SJSA1 (cell line): ENCODE results near the gene SCAMP2. TPM values are rescaled to one million over a fixed set of nuclear protein-coding genes. Genes with fewer than 3 reads are reported as not detected.

Source experiments
- DNase-seq, 2 experiments: peaks; one replicate each; pipeline ENCODE4 v3.0.0-alpha.2; 2015 to 2020; ENCODE audit warnings: low spot score in 2 of 2, low read depth in 1 of 2
- H3K27ac ChIP-seq: fragments of 250-450 bp; sonication (Bioruptor Pico); 2 replicates; pipeline ENCODE4 v1.5.1; 2020; ENCODE audit warnings: mild to moderate bottlenecking, moderate library complexity
- H3K27me3 ChIP-seq: fragments of 250-450 bp; sonication (Bioruptor Pico); replicated peaks from 2 replicates; pipeline ENCODE4 v1.5.1; 2020; ENCODE audit warnings: mild to moderate bottlenecking, moderate library complexity
- H3K36me3 ChIP-seq: fragments of 250-450 bp; sonication (Bioruptor Pico); 2 replicates; pipeline ENCODE4 v1.5.1; 2020; ENCODE audit warnings: mild to moderate bottlenecking
- H3K4me1 ChIP-seq: fragments of 250-450 bp; sonication (Bioruptor Pico); replicated peaks from 2 replicates; pipeline ENCODE4 v1.6.1; 2021; ENCODE audit warnings: mild to moderate bottlenecking
- H3K4me3 ChIP-seq: fragments of 250-450 bp; sonication (Bioruptor Pico); 2 replicates; pipeline ENCODE4 v1.5.1; 2020; ENCODE audit warnings: mild to moderate bottlenecking
- H3K9me3 ChIP-seq: fragments of 250-450 bp; sonication (Bioruptor Pico); replicated peaks from 2 replicates; pipeline ENCODE4 v1.5.1; 2020; ENCODE audit warnings: mild to moderate bottlenecking
- total RNA-seq: library from RNA; depleted of rRNA; stranded (reverse); fragments of >200 nt; shearing (Covaris generic); gene quantifications from 2 replicates; pipeline ENCODE4 v1.2.3, GENCODE V29; 2014

The SCAMP2 gene
- total RNA-seq, 1 experiment from 2014 or later = 28.1 TPM

DNA sequence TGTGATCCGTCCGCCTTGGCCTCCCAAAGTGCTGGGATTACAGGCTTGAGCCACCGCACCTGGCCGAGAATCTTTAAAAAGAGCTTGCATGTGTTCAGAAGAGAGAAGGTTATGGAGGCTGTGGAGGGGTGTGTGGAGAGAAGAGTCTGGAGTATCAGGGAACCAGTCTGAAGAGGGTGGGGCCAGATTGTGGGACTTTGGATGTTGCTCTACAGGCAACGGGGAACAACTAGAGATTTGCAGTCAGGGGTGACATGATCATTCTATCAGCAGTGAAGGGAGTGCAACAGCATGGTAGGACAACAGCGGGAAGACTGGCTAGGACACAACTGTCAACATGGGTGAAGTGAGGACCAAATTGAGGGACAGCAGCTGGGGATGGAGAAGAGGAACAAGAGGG is 8.9 kb downstream of the SCAMP2 start:
- Histone ChIP-seq H3K4me3 (no peak overlapping the region), H3K9me3 (no peaks in the 10 kb centered on the region), H3K27me3 (no peaks in the 10 kb centered on the region), H3K4me1 (no peaks in the 10 kb centered on the region), H3K27ac (no peak overlapping the region), H3K36me3 (peaks cover 16% of the 10 kb centered on the region)
- no peak for DNase-seq

GRCh38 chr15:74863239-74864056 is 9.7 kb downstream of the SCAMP2 start:
- no peaks in the 10 kb centered on the region for H3K27me3 ChIP-seq
- DNase-seq = no peak
- H3K9me3 ChIP-seq = no peaks in the 10 kb centered on the region
- no peak overlapping the region for H3K27ac ChIP-seq
- no peaks in the 10 kb centered on the region for H3K4me1 ChIP-seq
- H3K36me3 ChIP-seq = peaks cover 10% of the 10 kb centered on the region
- H3K4me3 ChIP-seq = no peak overlapping the region

DNA sequence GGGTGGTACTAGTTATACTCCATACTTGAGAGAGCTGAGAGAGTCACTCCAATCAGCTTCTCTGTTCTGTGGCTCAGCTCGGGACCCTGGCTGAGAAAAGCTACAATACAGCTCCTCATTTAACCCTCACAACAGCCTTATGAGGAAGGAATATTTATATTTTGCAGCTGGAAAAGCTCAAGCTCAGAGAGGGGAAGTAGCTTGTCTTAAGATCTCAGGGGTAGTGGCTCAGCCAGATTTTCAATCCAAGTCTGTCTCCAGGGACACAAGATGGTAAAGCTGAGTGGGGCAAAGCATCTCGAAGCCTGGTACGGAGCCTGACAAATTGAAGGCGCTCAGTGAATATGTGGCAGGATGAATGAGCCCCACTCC is 14.8 kb downstream of the SCAMP2 start:
- no peak overlapping the region for H3K4me3 ChIP-seq
- H3K4me1 ChIP-seq = no peaks in the 10 kb centered on the region
- DNase-seq = no peak
- no peaks in the 10 kb centered on the region for H3K9me3 ChIP-seq
- H3K27me3 ChIP-seq = no peaks in the 10 kb centered on the region
- peaks cover 9% of the 10 kb centered on the region for H3K36me3 ChIP-seq
- H3K27ac ChIP-seq = no peak overlapping the region

GRCh38 chr15:74857671-74858368 is 15.3 kb downstream of the SCAMP2 start:
- H3K27ac ChIP-seq = no peak overlapping the region
- DNase-seq = no peak
- H3K4me1 ChIP-seq = no peaks in the 10 kb centered on the region

GRCh38 chr15:74857082-74857655 is 16.0 kb downstream of the SCAMP2 start:
- no peak for DNase-seq
- no peak overlapping the region for H3K4me3 ChIP-seq
- no peak overlapping the region for H3K27ac ChIP-seq
- H3K9me3 ChIP-seq = no peaks in the 10 kb centered on the region
- H3K36me3 ChIP-seq = peaks cover 21% of the 10 kb centered on the region
- H3K4me1 ChIP-seq = no peaks in the 10 kb centered on the region
- no peaks in the 10 kb centered on the region for H3K27me3 ChIP-seq

More at GRCh38 chr15:74857671-74858368, 15.3 kb downstream of the SCAMP2 start:
- no peaks in the 10 kb centered on the region for H3K27me3 ChIP-seq
- no peak overlapping the region for H3K4me3 ChIP-seq
- H3K9me3 ChIP-seq = no peaks in the 10 kb centered on the region
- H3K36me3 ChIP-seq = peaks cover 15% of the 10 kb centered on the region

DNA sequence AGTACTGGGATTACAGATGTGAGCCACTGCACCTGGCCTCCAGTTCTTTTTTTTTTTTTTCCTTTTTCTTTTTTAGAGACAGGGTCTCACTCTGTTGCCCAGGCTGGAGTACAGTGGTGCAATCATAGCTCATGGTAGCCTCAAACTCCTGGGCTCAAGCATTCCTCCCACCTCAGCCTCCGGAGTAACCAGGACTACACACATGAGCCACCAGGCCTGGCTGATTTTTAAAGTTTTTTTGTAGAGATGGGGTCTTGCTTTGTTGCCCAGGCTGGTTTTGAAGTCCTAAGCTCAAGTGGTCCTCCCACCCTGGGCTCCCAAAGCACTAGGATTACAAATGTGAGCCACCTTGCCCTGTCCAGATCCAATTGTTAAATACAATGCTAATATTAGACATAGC is 16.6 kb downstream of the SCAMP2 start:
- H3K9me3 ChIP-seq = no peaks in the 10 kb centered on the region
- no peaks in the 10 kb centered on the region for H3K27me3 ChIP-seq
- no peak overlapping the region for H3K27ac ChIP-seq
- H3K36me3 ChIP-seq = peaks cover 27% of the 10 kb centered on the region
- DNase-seq = no peak
- no peaks in the 10 kb centered on the region for H3K4me1 ChIP-seq
- no peak overlapping the region for H3K4me3 ChIP-seq

DNA sequence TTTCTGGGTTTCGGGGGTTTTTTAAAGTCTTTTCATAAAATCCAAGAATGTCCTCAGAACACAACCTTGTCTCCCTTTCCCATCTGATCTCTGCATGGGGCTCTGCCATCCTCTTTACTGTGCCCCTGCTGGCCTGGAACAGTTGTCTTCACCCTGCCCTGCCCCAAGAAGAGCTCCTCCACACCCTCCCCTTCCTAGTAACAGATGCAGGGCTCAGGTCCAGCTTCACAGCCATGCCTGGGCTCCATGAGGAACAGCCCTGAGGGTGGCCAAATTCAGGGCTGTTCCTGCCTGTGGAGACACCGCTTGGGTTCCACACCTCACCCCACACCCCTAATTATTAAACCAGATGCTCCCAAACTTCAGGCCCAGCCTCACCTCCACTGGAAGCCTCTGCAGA is 17.3 kb downstream of the SCAMP2 start:
- H3K4me3 ChIP-seq = no peak overlapping the region
- peaks cover 34% of the 10 kb centered on the region for H3K36me3 ChIP-seq
- DNase-seq = no peak
- no peaks in the 10 kb centered on the region for H3K4me1 ChIP-seq
- no peak overlapping the region for H3K27ac ChIP-seq
- no peaks in the 10 kb centered on the region for H3K27me3 ChIP-seq
- no peaks in the 10 kb centered on the region for H3K9me3 ChIP-seq

GRCh38 chr15:74854453-74855022 is 18.6 kb downstream of the SCAMP2 start:
- Histone ChIP-seq H3K4me3 (no peak overlapping the region), H3K27ac (no peak overlapping the region), H3K27me3 (no peaks in the 10 kb centered on the region), H3K4me1 (no peaks in the 10 kb centered on the region), H3K9me3 (no peaks in the 10 kb centered on the region), H3K36me3 (peaks cover 47% of the 10 kb centered on the region)
- no peak for DNase-seq

- Histone ChIP-seq H3K4me3 (no peak overlapping the region), H3K9me3 (no peaks in the 10 kb centered on the region), H3K27me3 (no peaks in the 10 kb centered on the region), H3K4me1 (no peaks in the 10 kb centered on the region), H3K27ac (no peak overlapping the region), H3K36me3 (peaks cover 68% of the 10 kb centered on the region)
- no peak for DNase-seq
These were observed 21.2 kb downstream of the SCAMP2 start for GRCh38 chr15:74851960-74852359.

DNA sequence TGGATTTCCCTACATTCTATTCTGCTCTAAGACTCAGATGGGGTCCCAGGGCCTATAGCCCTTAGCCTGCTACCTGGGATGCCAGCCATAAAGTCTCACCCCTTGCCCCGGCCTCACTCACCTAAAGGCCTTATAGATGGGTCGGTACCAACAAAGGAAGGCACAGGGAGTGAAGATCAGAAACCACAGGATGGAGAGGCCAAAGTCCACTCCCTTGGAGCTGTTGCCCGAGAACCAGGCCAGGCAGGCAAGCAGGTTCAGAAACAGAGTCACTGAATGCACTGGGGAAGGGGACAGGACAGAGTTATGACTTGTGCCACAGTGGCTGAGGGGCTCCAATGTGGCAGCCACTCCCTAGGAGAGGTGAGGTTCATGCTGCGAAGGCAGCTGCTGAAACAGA is 22.8 kb downstream of the SCAMP2 start:
- no peak overlapping the region for H3K4me3 ChIP-seq
- H3K36me3 ChIP-seq = peaks cover 73% of the 10 kb centered on the region
- H3K9me3 ChIP-seq = no peaks in the 10 kb centered on the region
- H3K27me3 ChIP-seq = no peaks in the 10 kb centered on the region
- H3K4me1 ChIP-seq = no peaks in the 10 kb centered on the region
- H3K27ac ChIP-seq = no peak overlapping the region
- no peak for DNase-seq

DNA sequence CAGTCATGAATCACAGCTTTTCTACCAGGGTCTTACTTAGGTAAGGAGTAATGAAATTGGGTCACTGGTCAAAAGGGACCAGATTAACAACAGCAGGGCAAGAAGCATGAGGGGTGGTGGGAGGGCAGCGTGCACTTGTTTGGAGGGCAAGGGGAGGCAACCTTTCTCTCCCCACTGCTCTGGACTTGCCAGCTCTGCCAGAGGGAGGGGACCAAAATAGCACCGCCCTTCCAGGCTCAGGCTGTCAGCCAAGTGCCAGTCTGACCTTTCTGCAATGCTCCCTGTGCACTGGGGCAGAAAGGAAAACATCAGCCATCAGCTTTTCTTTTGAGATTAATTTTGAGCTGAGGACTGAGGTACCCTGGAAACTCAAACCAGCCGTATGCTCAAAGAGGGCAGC is 25.7 kb downstream of the SCAMP2 start:
- H3K9me3 ChIP-seq = no peaks in the 10 kb centered on the region
- no peaks in the 10 kb centered on the region for H3K27me3 ChIP-seq
- H3K4me3 ChIP-seq = no peak overlapping the region
- peaks cover 65% of the 10 kb centered on the region for H3K36me3 ChIP-seq
- no peak overlapping the region for H3K27ac ChIP-seq
- DNase-seq = no peak
- H3K4me1 ChIP-seq = peaks cover 9% of the 10 kb centered on the region

GRCh38 chr15:74845581-74845980 is 27.6 kb downstream of the SCAMP2 start:
- Histone ChIP-seq H3K4me3 (no peak overlapping the region), H3K4me1 (peaks cover 9% of the 10 kb centered on the region), H3K27me3 (no peaks in the 10 kb centered on the region), H3K36me3 (peaks cover 46% of the 10 kb centered on the region), H3K27ac (no peak overlapping the region), H3K9me3 (no peaks in the 10 kb centered on the region)
- DNase-seq = no peak

GRCh38 chr15:74845208-74845568 is 28.0 kb downstream of the SCAMP2 start:
- Histone ChIP-seq H3K4me1 (peaks cover 9% of the 10 kb centered on the region), H3K9me3 (no peaks in the 10 kb centered on the region), H3K4me3 (no peak overlapping the region), H3K27ac (no peak overlapping the region), H3K36me3 (peaks cover 42% of the 10 kb centered on the region), H3K27me3 (no peaks in the 10 kb centered on the region)
- no peak for DNase-seq
